ENCODE measurements around the gene ARL10.
"Not testable (repeated sequence)": the region's sequence is repeated elsewhere in the genome, so short reads cannot be mapped to it uniquely, and the experiment has no call there.

Gene ARL10

DNA sequence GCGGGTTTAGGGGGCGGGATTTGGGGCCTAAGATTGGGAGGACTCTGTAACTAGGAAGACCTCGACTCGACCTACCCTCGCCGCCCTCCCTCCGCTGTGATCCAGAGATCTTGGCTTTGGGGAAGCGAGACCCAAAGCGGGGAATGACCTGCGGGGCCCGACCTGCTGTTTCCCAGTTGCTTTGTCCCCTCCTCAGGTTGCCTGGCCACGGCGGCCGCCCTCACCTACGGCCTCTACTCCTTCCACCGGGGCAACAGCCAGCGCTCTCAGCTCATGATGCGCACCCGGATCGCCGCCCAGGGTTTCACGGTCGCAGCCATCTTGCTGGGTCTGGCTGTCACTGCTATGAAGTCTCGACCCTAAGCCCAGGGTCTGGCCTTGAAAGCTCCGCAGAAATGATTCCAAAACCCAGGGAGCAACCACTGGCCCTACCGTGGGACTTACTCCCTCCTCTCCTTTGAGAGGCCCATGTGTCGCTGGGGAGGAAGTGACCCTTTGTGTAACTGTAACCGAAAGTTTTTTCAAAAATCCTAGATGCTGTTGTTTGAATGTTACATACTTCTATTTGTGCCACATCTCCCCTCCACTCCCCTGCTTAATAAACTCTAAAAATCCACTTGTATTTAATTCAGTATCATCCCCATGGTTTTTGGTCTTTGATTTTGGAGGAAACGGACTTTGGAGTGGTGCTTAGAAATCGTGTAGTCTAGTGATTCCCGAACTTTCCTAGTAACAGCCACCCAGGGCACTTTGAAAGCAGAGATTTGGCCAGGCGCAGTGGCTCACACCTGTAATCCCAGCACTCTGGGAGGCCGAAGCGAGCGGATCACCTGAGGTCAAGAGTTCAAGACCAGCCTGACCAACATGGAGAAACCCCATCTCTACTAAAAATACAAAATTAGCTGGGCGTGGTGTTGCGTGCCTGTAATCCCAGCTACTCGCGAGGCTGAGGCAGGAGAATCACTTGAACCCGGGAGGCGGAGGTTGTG, 24.1 kb downstream of the ARL10 start:
- no peak for DNase-seq

DNA sequence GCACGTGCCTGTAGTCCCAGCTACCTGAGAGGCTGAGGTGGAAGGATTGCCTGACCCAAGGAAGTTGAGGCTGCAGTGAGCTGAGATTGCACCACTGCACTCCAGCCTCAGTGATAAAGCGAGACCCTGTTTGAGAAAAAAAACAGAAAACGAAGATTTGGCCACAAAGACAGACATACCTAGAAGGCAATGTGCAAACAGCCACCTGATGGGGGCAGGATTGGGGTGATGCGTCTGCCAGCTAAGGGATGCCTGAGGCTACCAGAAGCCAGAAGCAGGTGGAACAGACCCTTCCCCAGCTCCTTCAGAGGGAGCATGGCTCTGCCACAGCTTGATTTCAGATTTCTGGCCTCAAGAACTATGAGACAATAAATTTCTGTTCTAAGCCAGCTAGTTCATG, 26.2 kb downstream of the ARL10 start:
- no peak for DNase-seq

DNA sequence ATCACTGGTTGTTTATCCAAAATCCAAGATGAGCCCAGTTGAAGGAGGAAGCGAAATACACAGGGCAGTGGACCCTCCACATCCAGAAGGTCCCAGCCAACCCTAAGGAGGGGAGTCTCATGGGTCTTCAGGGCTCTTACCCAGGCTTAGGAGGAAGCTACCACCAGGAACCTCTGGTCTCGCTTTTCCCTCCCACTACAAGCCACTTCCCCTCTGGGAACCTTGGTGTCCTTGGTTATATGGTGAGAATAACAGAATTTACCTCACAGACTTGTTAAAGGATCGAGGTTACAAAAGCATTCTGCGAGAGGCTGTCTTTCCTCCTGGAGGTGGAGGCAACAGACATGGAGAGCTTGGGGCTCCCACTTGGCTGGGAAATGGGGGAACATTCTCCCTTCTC, 26.7 kb downstream of the ARL10 start:
- no peak for DNase-seq

DNA sequence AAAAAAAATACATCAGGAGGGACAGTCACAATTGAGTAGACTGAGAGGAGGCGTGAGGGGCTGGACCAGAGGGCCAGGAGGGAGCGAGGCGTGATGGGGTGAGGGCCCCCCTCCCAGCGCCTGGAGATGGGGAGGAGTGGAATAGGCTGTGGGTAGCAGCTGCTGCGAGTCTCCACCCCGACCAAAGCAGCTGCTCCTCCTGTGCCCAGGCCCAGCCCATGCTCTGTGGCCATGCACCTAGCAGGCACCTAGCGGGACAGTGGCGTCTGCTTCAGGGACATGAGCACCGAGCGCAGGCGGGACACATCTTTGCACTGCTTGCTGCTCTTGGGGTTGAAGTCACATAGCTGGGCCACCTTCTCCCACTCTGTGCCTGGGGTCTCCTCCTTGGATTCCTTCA, 27.2 kb downstream of the ARL10 start:
- DNase-seq: no peak

DNA sequence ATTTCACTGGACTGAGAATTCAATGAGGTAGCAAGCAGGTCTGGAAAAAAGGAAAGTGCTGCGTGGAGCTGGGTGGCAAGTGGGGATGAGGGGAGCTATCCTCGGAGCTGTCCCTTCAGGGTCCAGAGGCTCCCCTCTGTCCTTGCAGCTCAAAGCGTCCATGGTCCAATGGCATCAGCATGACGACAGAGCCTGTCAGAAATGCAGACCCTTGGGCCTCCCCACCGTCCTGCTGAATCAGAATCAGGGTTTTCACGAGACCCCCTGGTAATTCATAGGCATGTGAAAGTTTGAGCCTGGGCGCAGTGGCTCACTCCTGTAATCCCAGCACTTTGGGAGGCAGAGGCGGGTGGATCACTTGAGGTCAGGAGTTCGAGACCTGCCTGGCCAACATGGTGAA, 28.8 kb downstream of the ARL10 start:
- DNase-seq: no peak

DNA sequence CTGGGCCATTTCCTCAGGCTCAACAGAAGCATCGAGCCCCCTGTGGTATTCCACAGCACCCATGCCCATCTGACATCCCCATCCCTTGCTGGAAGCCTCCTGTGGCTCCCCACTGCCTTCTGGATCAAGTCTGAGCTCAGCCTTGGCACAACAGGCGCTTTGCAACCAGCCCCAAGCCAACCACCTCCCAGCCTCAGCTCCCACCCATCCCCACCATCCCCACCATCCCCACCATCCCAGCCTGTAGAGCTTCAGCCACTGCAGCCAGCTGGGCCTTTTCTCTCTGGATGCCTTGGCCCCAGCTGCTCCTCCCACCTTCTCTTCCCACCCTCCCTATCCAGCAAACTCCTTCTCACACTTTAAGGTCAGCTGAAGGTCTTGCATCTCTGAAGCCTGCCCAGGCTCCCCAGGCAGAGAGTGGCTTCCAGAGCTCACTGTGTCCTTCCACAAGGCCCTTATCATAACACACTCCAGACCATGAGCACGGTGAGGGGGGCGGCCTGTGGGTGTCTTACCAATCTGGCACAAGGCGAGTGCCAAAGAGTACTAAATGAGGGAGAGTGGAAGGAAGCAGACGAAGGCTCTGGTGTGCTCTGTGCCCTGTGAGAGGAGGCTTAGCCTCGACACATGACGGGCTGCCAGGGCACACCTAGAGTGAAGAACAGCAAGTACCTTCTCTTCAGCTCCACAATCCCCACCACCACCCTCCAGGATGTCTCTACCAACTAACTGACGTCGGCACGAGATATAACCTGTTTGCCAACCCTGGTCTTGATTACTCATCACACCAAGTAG, 29.8 kb downstream of the ARL10 start:
- no peak for DNase-seq

DNA sequence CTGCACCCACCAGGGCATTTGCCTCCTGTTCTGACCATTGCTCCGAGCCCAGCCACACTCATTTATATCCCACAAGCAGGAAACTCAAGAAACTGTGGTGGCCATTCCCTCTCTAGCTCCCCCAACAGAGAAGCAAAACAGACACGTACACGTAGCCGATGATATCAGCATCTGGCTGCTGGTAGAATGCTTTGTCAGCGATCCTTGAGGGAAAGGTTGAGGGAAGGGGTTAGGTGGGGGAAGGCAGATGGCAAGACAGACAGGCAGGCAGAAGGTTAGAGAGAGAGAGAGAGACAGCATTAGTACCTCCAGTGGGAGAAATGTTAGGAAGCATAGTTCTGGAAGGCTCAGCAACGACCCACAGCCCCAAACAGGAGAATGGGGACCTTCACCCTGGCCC, 31.0 kb downstream of the ARL10 start:
- no peak for DNase-seq

DNA sequence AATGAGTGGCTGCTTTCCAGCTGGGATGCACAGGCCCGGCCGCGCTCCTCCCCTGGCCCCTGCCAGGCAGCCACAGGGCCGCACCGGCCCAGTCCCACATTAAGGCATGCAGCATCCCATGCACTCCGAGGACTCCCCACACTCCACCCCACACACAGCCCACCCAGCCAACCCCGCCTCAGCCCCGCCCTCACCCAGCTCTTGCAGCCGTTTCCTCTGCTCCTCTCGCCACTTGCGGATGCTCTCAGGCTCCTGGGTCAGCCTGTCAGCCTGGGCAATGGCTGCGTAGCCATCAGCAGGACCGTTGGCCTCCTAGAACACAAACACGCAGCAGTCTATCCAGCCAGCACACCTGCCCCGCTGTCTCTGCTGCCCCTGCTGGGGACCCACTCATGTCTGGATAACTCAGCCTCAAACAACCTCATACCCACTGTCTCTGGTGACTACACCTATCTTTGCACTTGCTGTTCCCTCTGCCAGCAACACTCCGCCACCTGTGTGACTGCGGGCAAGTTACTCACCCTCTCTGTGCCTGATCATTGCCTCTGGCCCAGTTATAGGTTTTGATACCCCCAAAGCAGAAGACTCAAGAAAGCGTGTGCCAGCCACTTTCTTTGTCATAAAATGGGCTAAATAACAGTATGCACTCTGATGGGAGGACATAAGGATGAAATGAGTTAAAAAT, 32.6 kb downstream of the ARL10 start:
- no peak for DNase-seq

DNA sequence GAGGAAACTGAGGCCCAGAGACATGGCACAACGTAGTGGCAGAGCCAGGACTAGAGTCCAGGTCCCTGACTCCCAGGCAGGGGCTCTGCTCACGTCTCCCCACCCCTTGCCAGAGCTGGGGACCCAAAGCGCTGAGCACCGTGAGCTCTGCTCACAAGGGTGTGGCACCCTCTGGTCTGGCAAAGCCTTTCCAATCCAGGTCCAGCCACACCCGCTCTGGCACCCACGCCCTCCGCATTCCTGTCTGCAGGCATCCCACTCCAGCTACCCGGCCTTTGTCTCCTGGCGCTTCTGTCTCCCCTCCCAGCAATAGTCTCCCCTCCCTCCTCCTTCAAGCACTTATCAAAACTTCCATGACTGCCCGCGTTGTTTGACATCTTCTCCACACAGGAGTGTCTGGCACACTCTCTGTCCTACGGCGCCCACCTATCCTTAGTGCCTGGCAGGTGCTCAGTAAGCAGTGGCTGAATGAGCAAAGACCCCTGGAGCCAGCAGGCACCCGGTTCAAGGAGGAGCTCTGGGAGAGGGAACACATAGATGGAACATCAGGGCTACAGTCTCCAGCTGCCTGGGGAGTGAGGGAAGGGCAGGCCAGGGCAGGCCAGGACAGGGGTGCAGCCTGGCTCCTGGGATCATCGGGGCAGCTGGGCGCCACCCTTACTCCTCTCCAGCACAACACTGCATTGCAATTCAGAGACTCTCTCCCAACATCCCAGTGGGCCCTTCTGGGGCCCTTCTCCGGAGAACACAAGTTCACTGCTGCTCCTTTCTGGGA, 35.3 kb downstream of the ARL10 start:
- DNase-seq: no peak

DNA sequence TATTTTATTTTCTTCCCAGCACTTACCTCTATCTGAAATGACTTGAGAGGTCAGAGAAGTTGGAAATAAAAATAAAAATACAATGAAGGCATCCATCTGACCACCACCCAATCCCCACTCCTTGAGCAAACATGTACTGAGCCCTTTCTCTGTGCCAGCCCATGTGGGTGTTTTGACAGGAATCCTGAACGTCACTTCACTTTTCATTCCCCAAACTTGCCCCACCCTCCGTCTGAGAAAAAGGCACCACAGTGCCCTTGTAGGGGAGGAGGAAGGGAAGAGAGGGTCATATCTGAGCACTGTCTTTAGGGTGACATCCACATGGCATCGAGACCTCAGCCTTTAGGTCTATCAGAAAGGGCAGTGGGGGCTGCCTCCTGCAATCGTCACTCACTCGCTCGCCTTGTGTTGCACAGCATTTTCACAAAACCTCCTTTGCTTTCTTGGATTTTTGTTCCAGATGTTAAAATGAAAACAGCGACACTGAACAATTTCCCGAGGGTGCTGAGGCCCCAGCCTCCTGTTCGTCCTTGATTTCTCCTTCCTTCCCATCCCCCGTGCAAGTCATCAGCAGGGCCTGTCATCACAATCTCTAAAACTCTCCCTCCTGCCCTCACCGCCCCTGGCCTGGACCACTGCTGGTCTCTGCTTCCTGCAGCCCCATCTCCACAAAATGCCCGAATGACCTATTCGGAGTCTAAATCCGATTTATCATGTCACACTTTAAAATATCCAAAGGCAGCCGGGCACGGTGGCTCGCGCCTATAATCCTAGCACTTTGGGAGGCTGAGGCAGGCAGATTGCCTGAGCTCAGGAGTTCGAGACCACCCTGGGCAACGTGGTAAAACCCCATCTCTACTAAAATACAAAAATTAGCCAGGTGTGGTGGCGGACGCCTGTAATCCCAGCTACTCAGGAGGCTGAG, 36.3 kb downstream of the ARL10 start:
- no peak for DNase-seq

DNA sequence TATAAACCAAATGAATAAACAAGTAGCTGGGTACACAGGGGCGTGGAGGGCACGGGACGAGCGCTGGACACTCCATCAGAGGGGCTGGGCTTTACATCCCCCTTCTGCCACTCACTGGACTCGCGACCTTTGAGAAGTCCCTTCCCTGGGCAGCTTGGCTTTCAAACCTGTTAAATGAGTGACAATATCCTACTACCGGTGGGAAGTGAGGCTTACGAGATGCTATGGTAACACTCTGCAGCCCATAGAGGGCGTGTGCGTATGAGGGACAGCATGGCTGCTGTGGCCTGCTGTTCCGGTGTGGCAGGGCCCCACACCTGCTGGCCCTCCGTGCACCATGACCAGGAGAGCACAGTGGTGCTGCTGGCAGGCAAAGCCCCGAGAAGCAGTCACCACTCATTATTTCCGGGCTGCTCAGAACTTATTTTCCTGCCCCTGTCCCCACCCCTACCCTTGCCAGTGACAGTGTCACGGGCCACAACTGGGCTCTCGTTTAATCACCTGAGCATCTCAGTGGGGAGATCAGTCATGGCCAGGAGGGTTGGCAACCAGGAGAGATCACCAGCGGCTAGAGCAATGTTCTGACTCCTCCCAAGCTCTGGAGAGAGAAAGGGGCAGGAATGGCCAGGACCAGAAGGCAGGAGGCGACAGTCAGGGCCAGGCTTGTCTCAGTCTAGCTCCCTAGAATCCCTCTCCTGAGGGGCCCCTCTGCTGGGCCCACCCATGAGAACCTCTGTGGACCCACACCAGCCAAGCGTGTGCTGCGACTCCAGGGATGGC, 40.6 kb downstream of the ARL10 start:
- DNase-seq: no peak

DNA sequence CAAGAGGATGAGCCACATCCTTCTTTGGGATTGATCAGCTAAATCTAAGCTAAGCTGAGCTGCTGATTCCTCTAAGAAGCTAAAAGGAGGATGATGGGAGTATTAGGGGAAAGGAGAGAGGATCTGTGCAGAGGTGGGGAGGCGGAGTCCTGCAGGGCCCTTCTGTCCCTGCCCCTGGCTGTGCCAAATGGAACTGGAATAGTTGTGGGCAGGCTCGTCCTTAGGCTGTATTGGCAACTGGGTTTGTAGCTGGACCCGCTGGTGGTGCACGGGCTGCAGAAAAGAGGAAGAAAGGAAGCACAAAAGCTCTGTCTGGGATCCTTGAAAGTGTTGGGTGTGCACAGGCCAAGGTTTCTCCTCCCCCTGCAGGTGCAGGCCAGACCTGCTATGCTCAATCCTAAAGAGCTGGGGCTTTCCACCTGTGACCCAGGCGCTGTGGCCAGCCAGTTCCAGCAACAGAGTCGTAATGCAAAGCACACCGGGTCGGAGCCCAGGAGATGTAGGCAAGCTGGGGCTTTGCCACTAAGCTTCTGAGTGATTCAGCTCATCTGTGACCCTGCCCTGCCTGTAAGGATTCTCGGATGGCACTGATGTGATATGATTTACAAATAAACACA, 41.3 kb downstream of the ARL10 start:
- DNase-seq: no peak

DNA sequence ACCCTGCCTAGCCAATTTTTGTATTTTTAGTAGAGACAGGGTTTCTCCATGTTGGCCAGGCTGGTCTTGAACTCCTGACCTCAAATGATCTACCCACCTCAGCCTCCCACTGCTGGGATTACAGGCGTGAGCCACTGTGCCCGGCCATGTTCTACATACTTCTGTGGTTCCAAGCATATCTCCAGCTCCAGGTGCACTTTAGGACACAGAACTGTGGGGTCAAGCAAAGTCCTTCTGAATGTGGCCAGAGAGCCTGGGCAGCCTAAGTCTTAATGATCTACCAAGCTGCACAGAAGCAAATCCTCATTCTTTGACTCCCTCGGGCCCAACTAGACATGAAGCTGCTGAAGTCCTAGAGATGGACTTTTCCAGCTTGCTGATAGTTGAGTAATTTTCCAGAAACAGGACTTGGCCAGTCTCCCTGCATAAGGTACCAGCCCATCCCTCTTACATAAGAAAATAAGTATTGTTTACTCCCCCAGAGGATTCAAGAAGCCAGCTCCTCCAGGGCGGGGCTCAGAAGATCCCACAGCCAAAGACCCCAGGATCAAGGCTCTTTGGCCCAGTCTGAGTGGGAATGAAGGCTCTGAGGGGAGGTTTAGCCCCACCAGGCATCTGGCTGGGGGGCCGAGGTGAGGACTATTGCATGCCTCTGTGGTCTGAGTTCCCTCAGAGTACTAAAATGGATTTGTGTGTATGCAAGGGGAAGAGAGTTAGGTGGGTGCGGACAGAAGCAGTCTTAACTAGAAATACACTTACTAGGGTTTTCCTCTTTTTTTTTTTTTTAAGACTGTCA, 42.4 kb downstream of the ARL10 start:
- DNase-seq: no peak

DNA sequence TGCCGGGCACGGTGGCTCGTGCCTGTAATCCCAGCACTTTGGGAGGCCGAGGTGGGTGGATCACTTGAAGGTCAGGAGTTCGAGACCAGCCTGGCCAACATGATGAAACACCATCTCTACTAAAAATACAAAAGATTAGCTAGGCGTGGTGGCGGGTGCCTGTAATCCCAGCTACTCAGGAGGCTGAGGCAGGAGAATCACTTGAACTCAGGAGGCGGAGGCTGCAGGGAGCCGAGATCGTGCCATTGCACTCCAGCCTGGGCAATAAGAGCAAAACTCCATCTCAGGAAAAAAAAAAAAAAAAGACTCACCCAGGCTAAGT, 42.9 kb downstream of the ARL10 start:
- not testable (repeated sequence) for DNase-seq

DNA sequence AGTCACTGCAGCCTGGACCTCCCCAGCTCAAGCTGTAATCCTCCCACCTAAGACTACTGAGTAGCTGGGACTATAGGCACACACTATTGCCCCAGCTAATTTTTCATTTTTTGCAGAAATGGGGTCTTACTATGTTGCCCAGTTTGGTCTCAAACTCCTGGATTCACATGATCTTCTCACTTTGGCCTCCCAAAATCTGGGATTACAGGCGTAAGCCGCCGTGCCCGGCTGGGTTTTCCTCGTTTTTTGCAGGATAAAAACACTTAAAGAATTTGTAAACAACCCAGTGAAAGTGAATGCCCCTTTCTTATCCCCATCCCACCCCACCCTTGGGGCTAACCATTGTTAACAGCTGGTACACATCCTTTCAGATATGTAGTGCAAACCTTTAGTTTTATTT, 43.3 kb downstream of the ARL10 start:
- no peak for DNase-seq

DNA sequence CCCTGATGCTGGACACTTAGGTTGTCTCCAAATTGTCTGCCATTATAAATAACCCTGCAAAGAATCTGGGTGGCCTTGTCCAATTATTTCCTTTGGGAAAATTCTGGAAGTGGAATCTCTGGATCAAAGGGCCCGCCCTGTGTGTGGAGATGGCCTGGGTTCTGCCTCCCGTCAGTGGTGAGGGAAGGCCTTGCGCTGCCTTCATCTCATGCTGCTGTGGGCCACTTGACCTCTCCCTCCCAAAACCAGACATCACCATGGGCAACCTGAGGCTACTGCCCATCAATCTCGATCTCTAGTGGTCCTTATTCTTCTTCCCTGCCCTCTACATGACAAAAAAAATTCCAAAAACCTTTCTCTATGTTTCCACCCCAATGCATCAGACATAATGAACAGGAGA, 44.5 kb downstream of the ARL10 start:
- no peak for DNase-seq

DNA sequence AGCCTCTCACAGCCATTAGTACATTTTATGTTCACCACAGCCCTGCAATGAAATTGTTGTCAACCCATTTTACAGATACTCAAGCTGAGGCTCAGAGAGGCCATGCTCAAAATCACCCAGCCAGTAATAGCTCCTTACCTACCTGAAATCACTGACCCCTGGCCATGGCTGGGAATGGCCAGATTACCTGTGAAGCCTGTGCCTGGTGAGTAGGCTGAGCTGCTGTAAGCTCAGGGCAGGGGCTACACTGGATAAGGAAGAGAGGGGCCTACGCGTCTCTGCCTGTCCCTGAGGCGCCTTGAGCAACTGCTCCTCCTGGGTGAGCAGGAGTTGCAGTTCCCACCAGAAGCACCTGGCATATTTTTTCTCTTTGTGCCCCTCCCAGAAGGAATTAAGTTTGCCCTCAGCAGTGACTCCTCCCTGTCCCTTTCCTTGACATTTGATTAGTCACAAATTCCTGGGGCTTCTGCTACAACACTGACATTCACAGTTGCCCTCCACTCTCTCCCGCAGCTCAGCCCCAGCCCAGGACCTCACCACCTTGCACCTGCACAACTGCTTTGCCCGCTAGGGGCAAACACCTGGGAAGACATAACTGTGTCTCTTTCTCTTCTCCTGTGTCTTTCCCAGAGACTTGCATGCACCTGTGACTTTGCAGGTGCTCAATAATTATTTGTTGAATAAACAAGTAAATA, 45.3 kb downstream of the ARL10 start:
- no peak for DNase-seq

DNA sequence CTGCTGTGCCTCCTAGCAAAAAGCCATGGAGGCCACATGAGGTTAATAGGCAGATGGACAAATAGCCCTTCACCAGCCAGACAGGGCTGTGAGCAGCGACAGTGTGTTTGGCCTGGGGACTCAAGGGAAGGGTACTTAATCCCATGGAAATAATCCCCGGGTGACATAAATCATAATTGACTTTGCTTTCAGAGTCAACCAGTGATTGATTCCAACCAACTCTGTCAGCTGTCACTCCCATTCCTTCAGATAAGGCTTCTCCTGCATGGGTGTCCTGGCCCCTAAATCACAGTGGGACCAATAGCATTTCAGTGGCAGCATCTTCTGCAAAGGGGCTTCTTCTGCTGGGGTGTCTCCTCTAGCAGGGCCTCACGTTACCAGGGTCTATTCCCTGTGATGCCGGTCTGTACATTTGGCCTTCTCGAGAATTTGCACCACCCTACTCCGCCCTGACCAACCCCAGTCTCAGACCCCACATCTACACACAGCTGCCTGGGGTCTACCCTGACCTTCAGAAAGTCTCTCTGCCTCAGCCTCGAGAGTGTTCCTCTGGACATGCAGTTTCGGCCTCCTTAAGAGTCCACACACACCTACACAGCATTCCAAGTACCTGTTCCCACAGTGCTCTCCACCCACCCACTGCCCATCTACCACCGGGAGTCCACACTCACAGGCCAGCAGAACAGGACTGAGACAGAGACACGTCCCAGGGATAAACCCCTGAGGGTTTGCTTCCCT, 47.4 kb downstream of the ARL10 start:
- no peak for DNase-seq

Data from cerebellar nuclear complex (tissue), 1 donor.